DOHH2 (cell line): ENCODE results near the gene ADTRP.

Experiments
- CTCF ChIP-seq: fragments of 200-600 bp; sonication (generic); IDR thresholded peaks from one replicate; pipeline ENCODE4 v1.5.1; 2014; ENCODE audit warnings: antibody characterized with exemption, mild to moderate bottlenecking, low read depth, low read length; ENCODE audit not compliant: poor library complexity, severe bottlenecking
- EZH2phosphoT487 ChIP-seq: fragments of 200-600 bp; sonication (generic); IDR thresholded peaks from 2 replicates; pipeline ENCODE4 v1.6.1; 2017; ENCODE audit warnings: borderline replicate concordance, mild to moderate bottlenecking, antibody characterized with exemption, low read length, moderate library complexity, mixed read lengths

GRCh38 chr6:11804701-11805100 is 26.1 kb upstream of the ADTRP start:
- TF ChIP-seq CTCF: no peak
- no peak for TF ChIP-seq EZH2phosphoT487
